HepG2 (cell line): ENCODE results near the gene ADSS1. TPM values are rescaled to one million over a fixed set of nuclear protein-coding genes. Genes with fewer than 3 reads are reported as not detected.
A peak's percentile ranks its signal among the peaks of the same experiment; 100 is the strongest.

ENCODE experiments used
- FOSL2 ChIP-seq: sonication (generic); formaldehyde crosslinking; IDR thresholded peaks from 2 replicates; pipeline ENCODE4 v1.4.0; 2020; ENCODE audit warnings: missing genetic modification reagents
- FOXA3 ChIP-seq: IDR thresholded peaks from 2 replicates; pipeline ENCODE4 v1.6.1; 2016; ENCODE audit warnings: missing genetic modification reagents, missing compliant biosample characterization
- KDM5B ChIP-seq: sonication (generic); formaldehyde crosslinking; IDR thresholded peaks from 2 replicates; pipeline ENCODE4 v1.4.0; 2020; ENCODE audit warnings: missing genetic modification reagents, mild to moderate bottlenecking, borderline replicate concordance
- KIAA2018 ChIP-seq: sonication (generic); formaldehyde crosslinking; IDR thresholded peaks from 2 replicates; pipeline ENCODE4 v1.5.0; 2020; ENCODE audit warnings: mild to moderate bottlenecking, missing genetic modification reagents, borderline replicate concordance
- MTA1 ChIP-seq: sonication (generic); formaldehyde crosslinking; IDR thresholded peaks from 2 replicates; pipeline ENCODE4 v1.4.0; 2020; ENCODE audit warnings: missing genetic modification reagents, mild to moderate bottlenecking, borderline replicate concordance
- PATZ1 ChIP-seq: sonication (generic); formaldehyde crosslinking; IDR thresholded peaks from 2 replicates; pipeline ENCODE4 v1.4.0; 2020; ENCODE audit warnings: missing genetic modification reagents
- PRDM15 ChIP-seq: sonication (generic); formaldehyde crosslinking; IDR thresholded peaks from 2 replicates; pipeline ENCODE4 v1.4.0; 2020; ENCODE audit warnings: missing genetic modification reagents
- SMAD9 ChIP-seq: sonication (generic); formaldehyde crosslinking; IDR thresholded peaks from 2 replicates; pipeline ENCODE4 v1.5.1; 2020; ENCODE audit warnings: mild to moderate bottlenecking, missing genetic modification reagents
- ZFP1 ChIP-seq: IDR thresholded peaks from 2 replicates; pipeline ENCODE4 v1.6.1; 2016
- ZNF691 ChIP-seq: sonication (generic); formaldehyde crosslinking; IDR thresholded peaks from 2 replicates; pipeline ENCODE4 v1.4.0; 2020; ENCODE audit warnings: missing genetic modification reagents, low read depth, mild to moderate bottlenecking, borderline replicate concordance
- ZNF710 ChIP-seq: sonication (generic); formaldehyde crosslinking; IDR thresholded peaks from 2 replicates; pipeline ENCODE4 v1.5.0; 2020; ENCODE audit warnings: mild to moderate bottlenecking, missing genetic modification reagents, borderline replicate concordance
- polyA plus RNA-seq, 8 experiments: library from polyadenylated mRNA; depleted of rRNA in 3 of 8; stranded (reverse) in 7 of 8; unstranded in 1 of 8; fragments of >200 nt; fragmentation: Illumina TruSeq in 4 of 8; extraction: Trizol in 4 of 8; gene quantifications; 2 replicates each; pipeline versions ENCODE4 v1.2.1 to v1.2.3, GENCODE V29; 2011 to 2016; ENCODE audit warnings: low read depth in 4 of 8, missing spikeins in 1 of 8, mixed read lengths in 1 of 8; ENCODE audit not compliant: insufficient read depth in 1 of 8
- total RNA-seq, 5 experiments: library from RNA; depleted of rRNA; stranded (reverse); fragments of >200 nt; fragmentation: Illumina TruSeq; extraction: Trizol; gene quantifications; 2 replicates each; pipeline ENCODE4 v1.2.3, GENCODE V29; 2016; ENCODE audit warnings: low read depth in 1 of 5

ADSS1 gene
- total and polyA plus RNA-seq, 2 of the 13 experiments (the other 11 are each of a cell fraction or from before 2014, with no cell fraction given), result 1.0 to 36.7 TPM

GRCh38 chr14:104749111-104749649, 25.2 kb downstream of the ADSS1 start (continued):
- TF ChIP-seq ZNF710 (CRISPR knock-in tag) (peak; percentile 43; the same call in 1 of the 2 replicates), MTA1 (CRISPR knock-in tag) (peak; percentile 46; the same call in 1 of the 2 replicates), KIAA2018 (no peak), SMAD9 (no peak), PRDM15 (CRISPR knock-in tag) (no peak), PATZ1 (CRISPR knock-in tag) (peak; percentile 37), FOSL2 (CRISPR knock-in tag) (peak; percentile 85), ZNF691 (CRISPR knock-in tag) (no peak; the same call in 1 of the 2 replicates), ZFP1 (CRISPR knock-in tag) (0 out of 2 replicates have a peak, but pooled peaks have one; percentile 58), KDM5B (peak; percentile 72; the same call in 1 of the 2 replicates), FOXA3 (CRISPR knock-in tag) (peak; percentile 40; the same call in 1 of the 2 replicates)
